DMS 273 (cell line): ENCODE results near the gene FILIP1L.
"Not testable (repeated sequence)": the region's sequence is repeated elsewhere in the genome, so short reads cannot be mapped to it uniquely, and the experiment has no call there.

Source experiments
- DNase-seq: peaks from one replicate; lab custom pipeline; 2025; ENCODE audit not compliant: unreplicated experiment; lab: John Stamatoyannopoulos, UW

Gene FILIP1L

GRCh38 chr3:100075851-100076730 lies 38.2 kb downstream of the FILIP1L start:
- DNase-seq = no peak

- no peak for DNase-seq
These were observed 39.1 kb downstream of the FILIP1L start for GRCh38 chr3:100075196-100075595.

- DNase-seq = peak; percentile 18
These were observed 40.5 kb downstream of the FILIP1L start for GRCh38 chr3:100073714-100074307.

DNA sequence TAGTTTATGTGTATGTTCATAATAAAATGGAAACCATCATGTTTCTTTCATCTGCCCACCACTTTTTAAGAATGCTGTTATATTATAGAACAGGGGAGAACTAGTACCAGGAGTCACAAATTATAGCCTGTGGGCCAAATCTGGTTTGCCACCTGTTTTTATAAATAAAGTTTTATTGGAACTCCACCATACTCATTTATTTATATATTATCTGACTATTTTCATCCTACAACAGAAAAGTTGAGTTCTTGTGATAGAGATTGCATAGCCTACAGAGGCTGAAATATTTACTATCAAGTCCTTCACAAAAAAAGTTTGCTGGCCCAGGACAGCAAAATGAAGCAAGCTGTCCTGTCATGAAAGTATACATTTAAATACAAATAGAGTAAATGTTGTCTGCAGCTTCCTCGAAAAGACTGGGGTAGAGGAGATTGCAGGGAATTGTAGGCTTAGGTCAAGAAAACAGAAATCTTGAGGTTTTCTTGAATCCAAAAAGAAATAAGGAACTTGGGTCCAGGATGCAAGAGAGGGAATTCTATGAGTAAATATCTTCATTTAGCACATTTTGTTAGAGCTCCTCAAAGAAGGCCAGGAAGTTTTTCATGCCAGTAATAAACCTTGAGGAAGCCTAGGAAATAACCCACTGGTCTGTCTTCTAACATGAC lies 41.1 kb downstream of the FILIP1L start:
- no peak for DNase-seq

DNA sequence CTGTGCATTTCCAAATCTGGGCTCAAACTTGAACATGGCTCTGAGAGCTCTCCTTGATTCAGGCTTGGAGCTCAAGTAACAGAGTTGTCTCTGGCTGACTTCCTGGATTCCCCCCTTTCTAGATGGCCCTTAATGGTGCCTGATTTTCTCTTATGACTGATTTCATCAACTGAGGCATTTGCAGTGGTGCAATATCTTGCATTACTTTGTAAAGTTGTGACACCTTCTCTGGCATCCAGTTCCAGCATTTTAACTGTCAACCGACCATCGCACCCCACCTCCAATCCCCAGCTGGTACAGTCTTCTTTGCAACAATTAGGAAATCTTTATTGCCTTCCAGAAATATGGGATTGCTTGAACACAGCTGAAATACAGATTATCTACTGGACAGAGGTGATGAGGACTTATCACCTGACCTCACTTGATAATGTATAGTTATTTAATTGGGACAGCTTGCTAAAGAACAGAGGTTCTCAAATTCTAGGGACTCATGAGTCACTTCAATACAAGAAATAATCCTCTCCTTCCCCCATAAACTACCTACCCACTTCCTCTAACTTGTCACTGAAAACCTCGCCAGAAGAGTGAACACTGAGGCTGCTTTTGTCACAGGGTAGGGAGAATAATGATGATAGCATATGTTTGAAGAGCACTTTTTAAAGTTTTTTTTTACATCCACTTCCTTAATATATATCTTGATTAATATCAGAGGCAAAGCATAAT lies 41.8 kb downstream of the FILIP1L start:
- no peak for DNase-seq

- no peak for DNase-seq
These were observed 44.8 kb downstream of the FILIP1L start for GRCh38 chr3:100069472-100069871.

- DNase-seq = peak; percentile 90
These were observed 45.5 kb downstream of the FILIP1L start for GRCh38 chr3:100068826-100069225.

GRCh38 chr3:100067589-100067988 lies 46.7 kb downstream of the FILIP1L start:
- DNase-seq = no peak

GRCh38 chr3:100063929-100064461 lies 50.3 kb downstream of the FILIP1L start:
- no peak for DNase-seq

DNA sequence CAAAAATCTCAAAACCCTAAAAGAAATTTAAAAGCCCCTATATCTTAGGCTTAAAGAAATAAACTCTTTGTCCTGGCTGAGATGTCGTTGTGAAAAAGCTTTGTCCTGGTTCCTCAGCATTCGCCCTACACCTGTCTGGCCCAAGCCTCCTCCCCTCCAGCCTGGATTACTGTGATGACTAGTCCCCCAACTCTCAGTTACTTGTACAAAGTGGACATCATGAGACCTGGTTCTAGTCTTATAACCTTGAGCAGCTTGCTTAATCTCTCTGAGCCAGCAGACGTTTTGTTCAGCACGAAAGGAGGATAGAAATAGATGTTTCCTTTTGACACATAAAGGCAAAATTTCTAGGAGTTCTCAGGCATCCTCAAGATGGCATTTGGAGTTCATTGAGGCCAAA lies 51.6 kb downstream of the FILIP1L start:
- DNase-seq = no peak

DNA sequence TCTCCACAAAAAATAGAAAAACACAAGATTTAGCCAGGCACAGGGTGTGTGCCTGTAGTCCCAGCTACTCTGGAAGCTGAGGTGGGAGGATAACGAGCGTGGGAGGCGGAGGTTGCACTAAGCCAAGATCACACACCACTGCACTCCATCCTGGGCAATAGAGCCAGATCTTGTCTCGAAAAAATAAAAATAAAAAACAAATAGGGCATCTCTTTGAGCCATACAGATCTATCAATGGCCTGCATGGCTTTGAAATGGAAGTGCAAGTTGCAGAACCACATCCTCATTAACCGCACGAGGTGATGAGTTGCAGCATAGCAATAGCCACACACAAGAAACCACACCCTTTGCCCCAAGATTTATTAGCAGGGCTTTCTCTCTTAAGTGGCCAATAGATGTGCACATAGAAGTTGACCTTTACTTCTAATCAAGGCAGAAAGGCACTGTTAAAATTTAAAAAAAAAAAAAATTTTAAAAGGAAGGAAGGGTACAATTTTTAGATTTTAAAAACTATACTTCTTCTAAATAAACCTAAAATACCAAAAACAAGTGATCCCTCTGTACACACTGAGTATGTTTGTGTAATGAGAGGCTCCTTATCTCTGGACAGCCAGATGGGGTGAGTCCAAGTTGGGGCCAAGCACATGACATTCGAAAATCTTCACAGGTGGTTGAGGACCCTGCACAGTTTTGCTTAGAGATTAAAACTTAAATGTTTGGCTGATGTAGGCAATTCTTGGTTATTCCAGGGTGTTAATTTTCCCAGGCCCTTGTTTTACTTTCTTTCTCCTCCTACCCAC lies 53.4 kb downstream of the FILIP1L start:
- peak; percentile 47 for DNase-seq

GRCh38 chr3:100059472-100059871 lies 54.8 kb downstream of the FILIP1L start:
- no peak for DNase-seq

GRCh38 chr3:100057716-100058575 lies 56.4 kb downstream of the FILIP1L start:
- no peak for DNase-seq

GRCh38 chr3:100053951-100054620 lies 60.2 kb downstream of the FILIP1L start:
- DNase-seq = no peak

DNA sequence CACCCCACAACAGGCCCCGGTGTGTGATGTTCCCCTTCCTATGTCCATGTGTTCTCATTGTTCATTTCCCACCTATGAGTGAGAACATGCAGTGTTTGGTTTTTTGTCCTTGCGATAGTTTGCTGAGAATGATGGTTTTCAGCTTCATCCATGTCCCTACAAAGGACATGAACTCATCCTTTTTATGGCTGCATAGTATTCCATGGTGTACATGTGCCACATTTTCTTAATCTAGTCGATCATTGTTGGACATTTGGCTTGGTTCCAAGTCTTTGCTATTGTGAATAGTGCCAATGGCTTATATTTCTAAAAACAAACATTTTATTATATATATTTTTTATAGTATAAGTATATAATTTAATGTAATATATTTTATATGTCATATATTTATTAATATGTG lies 62.8 kb downstream of the FILIP1L start:
- not testable (repeated sequence) for DNase-seq

DNA sequence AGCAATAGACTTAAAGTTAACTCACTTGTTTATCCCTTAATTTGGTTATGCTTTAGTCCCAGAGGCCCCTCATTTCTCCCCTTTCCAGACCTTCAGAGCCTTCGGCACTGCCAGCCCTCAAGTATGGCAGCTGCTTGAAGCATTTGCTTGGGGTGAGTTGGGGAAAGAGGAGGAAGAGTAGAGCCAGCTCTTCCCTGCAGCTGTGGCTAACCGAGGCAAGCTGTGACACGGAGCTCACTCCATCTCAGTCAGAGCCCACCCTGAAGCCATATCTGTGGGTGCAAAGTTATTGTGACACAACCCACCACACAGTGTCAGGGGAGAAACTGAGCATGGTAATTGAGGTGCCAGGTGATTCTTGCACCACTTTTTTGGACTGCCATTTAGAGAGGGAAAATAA lies 66.1 kb downstream of the FILIP1L start:
- DNase-seq = no peak

DNA sequence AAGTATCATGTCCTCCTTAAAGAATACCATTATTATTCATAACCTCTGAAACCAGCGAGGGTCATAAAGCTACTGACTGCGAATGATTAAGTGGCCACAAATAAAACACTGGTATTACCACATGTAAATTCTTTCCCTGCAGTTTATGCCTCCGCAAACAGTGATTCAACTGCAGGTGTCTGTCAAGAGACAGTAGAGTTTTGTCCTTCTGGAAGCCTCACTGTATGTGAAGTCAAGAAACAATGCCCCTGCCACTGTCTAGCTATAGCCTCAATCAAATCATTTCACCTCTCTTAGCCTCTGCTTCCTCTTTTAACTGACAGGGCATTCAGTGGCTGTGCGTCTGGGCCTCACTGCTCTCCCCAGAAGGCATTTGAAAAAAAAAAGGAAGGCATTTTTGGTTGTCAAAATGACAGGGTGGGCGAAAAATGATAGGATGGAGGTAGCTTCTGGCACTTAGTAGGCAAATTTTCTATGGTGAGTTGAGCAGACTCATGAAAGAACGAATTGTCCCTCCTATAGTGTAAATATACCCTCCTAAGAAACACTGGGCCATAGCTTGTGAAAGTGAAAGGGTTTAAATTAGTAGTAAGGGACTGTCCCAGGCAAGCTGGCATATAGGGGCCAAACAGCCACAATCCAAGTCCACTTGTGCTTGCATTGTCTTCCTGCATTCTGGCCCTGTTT lies 66.7 kb downstream of the FILIP1L start:
- no peak for DNase-seq

DNA sequence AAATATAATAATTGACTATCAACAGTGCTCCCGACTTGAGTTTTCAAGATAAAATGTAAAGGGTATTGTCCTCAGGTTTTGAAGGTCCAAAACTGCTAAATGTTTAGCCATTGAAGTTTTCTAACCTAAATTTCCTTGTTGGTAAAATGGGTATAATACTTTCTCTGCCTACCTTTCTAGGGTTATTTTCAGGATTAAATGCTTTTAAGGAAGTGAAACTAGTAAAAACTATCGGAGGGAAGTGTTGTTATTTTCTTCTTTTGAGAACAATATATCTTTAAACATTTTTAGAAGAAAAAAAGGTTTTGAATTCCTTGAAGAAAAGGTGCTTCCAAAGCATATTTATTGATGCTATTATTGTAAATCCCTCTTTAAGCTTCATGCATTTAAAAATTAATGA lies 67.3 kb downstream of the FILIP1L start:
- DNase-seq = no peak
